GM23248 (cell line): ENCODE measurements around the gene HOPX. TPM values are rescaled to one million over a fixed set of nuclear protein-coding genes. Genes with fewer than 3 reads are reported as not detected.
"Not testable (repeated sequence)": the region's sequence is repeated elsewhere in the genome, so short reads cannot be mapped to it uniquely, and the experiment has no call there.

Experiments
- DNase-seq: peaks from one replicate; pipeline ENCODE4 v3.0.0-alpha.2; 2015
- H2AFZ ChIP-seq: fragments of 200-600 bp; sonication (generic); 2 replicates; pipeline ENCODE4 v1.6.1; 2016; ENCODE audit warnings: antibody characterized with exemption
- H3F3A ChIP-seq: fragments of 200-600 bp; sonication (generic); 2 replicates; pipeline ENCODE4 v1.6.1; 2016; ENCODE audit warnings: mild to moderate bottlenecking, antibody characterized with exemption, mixed run types; ENCODE audit not compliant: insufficient read depth
- H3K27ac ChIP-seq: fragments of 200-600 bp; sonication (generic); 2 replicates; pipeline ENCODE4 v1.5.1; 2016; ENCODE audit warnings: mild to moderate bottlenecking
- H3K27me3 ChIP-seq: fragments of 200-600 bp; sonication (generic); replicated peaks from 2 replicates; pipeline ENCODE4 v1.6.1; 2016; ENCODE audit warnings: mild to moderate bottlenecking; ENCODE audit not compliant: insufficient read depth
- H3K36me3 ChIP-seq: fragments of 200-600 bp; sonication (generic); 2 replicates; pipeline ENCODE4 v1.6.1; 2016; ENCODE audit warnings: low read depth, mild to moderate bottlenecking
- H3K4me1 ChIP-seq: fragments of 200-600 bp; sonication (generic); 2 replicates; pipeline ENCODE4 v1.6.1; 2016; ENCODE audit warnings: mild to moderate bottlenecking; ENCODE audit not compliant: insufficient read depth
- H3K4me2 ChIP-seq: fragments of 200-600 bp; sonication (generic); one replicate; pipeline ENCODE4 v1.6.1; 2016; ENCODE audit warnings: mild to moderate bottlenecking; ENCODE audit not compliant: unreplicated experiment
- H3K4me3 ChIP-seq: fragments of 200-600 bp; sonication (generic); 2 replicates; pipeline ENCODE4 v1.5.1; 2016; ENCODE audit warnings: mild to moderate bottlenecking
- H3K79me2 ChIP-seq: fragments of 200-600 bp; sonication (generic); 2 replicates; pipeline ENCODE4 v1.6.1; 2016; ENCODE audit warnings: mild to moderate bottlenecking; ENCODE audit not compliant: insufficient read depth
- H3K9ac ChIP-seq: fragments of 200-600 bp; sonication (generic); 2 replicates; pipeline ENCODE4 v1.6.1; 2016; ENCODE audit warnings: mild to moderate bottlenecking
- H3K9me2 ChIP-seq: fragments of 200-600 bp; sonication (generic); 2 replicates; pipeline ENCODE4 v1.6.1; 2016; ENCODE audit warnings: mixed run types, mild to moderate bottlenecking, moderate library complexity; ENCODE audit not compliant: insufficient read depth
- H3K9me3 ChIP-seq: fragments of 200-600 bp; sonication (generic); one replicate; pipeline ENCODE4 v1.6.1; 2017; ENCODE audit warnings: low read depth
- H4K20me1 ChIP-seq: fragments of 200-600 bp; sonication (generic); 2 replicates; pipeline ENCODE4 v1.6.0; 2016; ENCODE audit not compliant: insufficient read depth
- EZH2 ChIP-seq: fragments of 200-600 bp; sonication (generic); IDR thresholded peaks from 2 replicates; pipeline ENCODE4 v1.6.1; 2018; ENCODE audit warnings: antibody characterized with exemption, mild to moderate bottlenecking; ENCODE audit not compliant: insufficient read depth, poor library complexity, severe bottlenecking
- EZH2phosphoT487 ChIP-seq: fragments of 200-600 bp; sonication (generic); IDR thresholded peaks from 2 replicates; pipeline ENCODE4 v1.6.1; 2018; ENCODE audit warnings: antibody characterized with exemption, moderate library complexity, mild to moderate bottlenecking, low read depth; ENCODE audit not compliant: insufficient read depth
- WGBS, 2 experiments: methylation state at CpG; one replicate each; pipeline ENCODE4 v1.1.6; 2015 to 2017; ENCODE audit warnings: low lambda C conversion rate in 2 of 2, low coverage in 1 of 2; ENCODE audit errors: missing lambda C conversion rate in 2 of 2; 5-methylcytosine and 5-hydroxymethylcytosine counted together
- in situ Hi-C: fragments of 300-500 bp; cut with MboI; formaldehyde crosslinking; loops from 2 replicates; pipeline ENCODE4 v1.15.0; 2020
- polyA plus RNA-seq: library from polyadenylated mRNA; unstranded; fragments of >200 nt; fragmentation: Nextera tagmentation; extraction: Ambion mirVana; gene quantifications from 2 replicates; pipeline ENCODE4 v1.2.1, GENCODE V29; 2016
- total RNA-seq: library from RNA; depleted of rRNA; stranded (reverse); fragments of >200 nt; shearing (Covaris generic); gene quantifications from 2 replicates; pipeline ENCODE4 v1.2.3, GENCODE V29; 2014; rRNA removed

The HOPX gene
- total and polyA plus RNA-seq, 2 experiments from 2014 or later = not detected

DNA sequence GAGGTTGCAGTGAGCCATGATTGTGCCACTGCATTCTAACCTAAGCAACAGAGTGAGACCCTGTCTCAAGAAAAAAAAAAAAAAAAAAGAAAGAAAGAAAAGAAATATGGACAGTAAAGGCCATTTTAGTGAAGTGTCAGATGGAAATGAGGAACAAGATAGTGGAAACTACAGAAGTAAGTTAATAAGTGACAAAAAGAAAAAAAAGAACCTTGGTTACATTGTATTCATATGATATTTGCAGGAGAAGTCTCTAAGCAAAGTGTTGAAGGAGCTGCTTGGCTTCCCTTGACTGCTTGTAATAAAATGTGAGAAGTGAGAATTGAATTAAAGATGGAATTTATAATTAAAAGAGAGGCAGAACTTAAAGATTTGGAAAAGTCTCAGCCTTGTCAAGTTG is 73.2 kb downstream of the HOPX start:
- DNase-seq = no peak
- Histone ChIP-seq H3K4me1 (no peaks in the 10 kb centered on the region), H2AFZ (no peak overlapping the region), H3K4me2 (no peak overlapping the region), H3K9me3 (no peaks in the 10 kb centered on the region), H4K20me1 (no peaks in the 10 kb centered on the region), H3K36me3 (no peaks in the 10 kb centered on the region), H3K9me2 (no peaks in the 10 kb centered on the region), H3F3A (no peaks in the 10 kb centered on the region), H3K9ac (no peak overlapping the region), H3K79me2 (no peaks in the 10 kb centered on the region), H3K27ac (no peak overlapping the region), H3K4me3 (no peak overlapping the region), H3K27me3 (peaks cover 52% of the 10 kb centered on the region)
- TF ChIP-seq EZH2phosphoT487 (no peak), EZH2 (no peak)
- in situ Hi-C loops = no loop called here

GRCh38 chr4:56606385-56606784 is 74.7 kb downstream of the HOPX start:
- Histone ChIP-seq H3K9me2 (no peaks in the 10 kb centered on the region), H3F3A (no peaks in the 10 kb centered on the region), H3K9me3 (no peaks in the 10 kb centered on the region), H3K4me3 (no peak overlapping the region), H2AFZ (no peak overlapping the region), H3K4me2 (no peak overlapping the region), H3K9ac (no peak overlapping the region), H3K27me3 (peaks cover 50% of the 10 kb centered on the region), H3K27ac (no peak overlapping the region), H4K20me1 (no peaks in the 10 kb centered on the region), H3K79me2 (no peaks in the 10 kb centered on the region), H3K36me3 (no peaks in the 10 kb centered on the region), H3K4me1 (no peaks in the 10 kb centered on the region)
- 38% methylated on average over 3 of the region's 3 CpGs for WGBS, 2 experiments
- no peak for DNase-seq
- in situ Hi-C loops = no loop called here
- no peak for TF ChIP-seq EZH2

- H3K27ac ChIP-seq, H3K4me1 ChIP-seq, H3K4me2 ChIP-seq, H3K9ac ChIP-seq, H3K79me2 ChIP-seq, H3K36me3 ChIP-seq, H2AFZ ChIP-seq, DNase-seq, in situ Hi-C loops, H3K9me2 ChIP-seq, H3K9me3 ChIP-seq, H4K20me1 ChIP-seq, H3F3A ChIP-seq, H3K4me3 ChIP-seq: not testable (repeated sequence)
- peaks cover 42% of the 10 kb centered on the region for H3K27me3 ChIP-seq
- 17 to 31% methylated on average over 4 of the region's 4 CpGs for WGBS, 2 experiments
Measured at GRCh38 chr4:56605464-56605863, 75.6 kb downstream of the HOPX start.

DNA sequence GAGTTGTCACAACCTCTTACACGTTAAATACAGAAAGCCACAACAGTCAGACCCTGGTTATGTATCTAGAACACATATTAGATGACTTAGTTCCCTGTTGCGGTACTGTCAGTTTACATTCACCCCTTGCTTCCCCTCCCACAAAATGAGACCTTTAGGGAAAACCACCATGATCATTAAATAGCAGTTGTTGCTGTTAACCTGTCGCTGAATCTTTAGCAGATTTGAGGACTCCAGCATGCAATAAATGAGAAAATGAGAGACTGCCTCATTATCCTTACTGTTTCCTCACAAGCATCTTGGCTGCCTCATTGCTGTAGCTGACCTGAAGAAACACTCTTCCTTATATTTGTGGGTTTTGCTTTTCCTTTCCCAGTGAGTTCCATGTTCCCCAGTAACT is 77.8 kb downstream of the HOPX start:
- Histone ChIP-seq H3K36me3 (no peaks in the 10 kb centered on the region), H3K9me2 (no peaks in the 10 kb centered on the region), H3K4me1 (no peaks in the 10 kb centered on the region), H3K9ac (no peak overlapping the region), H3K9me3 (no peaks in the 10 kb centered on the region), H3K27me3 (peaks cover 34% of the 10 kb centered on the region), H2AFZ (no peak overlapping the region), H3K27ac (no peak overlapping the region), H3F3A (no peaks in the 10 kb centered on the region), H3K4me2 (no peak overlapping the region), H3K4me3 (no peak overlapping the region), H3K79me2 (no peaks in the 10 kb centered on the region), H4K20me1 (no peaks in the 10 kb centered on the region)
- DNase-seq = no peak
- in situ Hi-C loops = no loop called here
- TF ChIP-seq EZH2phosphoT487 (no peak), EZH2 (no peak)
- WGBS, 2 experiments = 13% methylated on average over 3 of the region's 3 CpGs

Other genes with a start within 250 kb of the HOPX start
- gene PPAT, start 245.7 kb downstream of the HOPX start, total RNA-seq = 8.5 and 19.1 TPM in 2 replicates
- gene PPAT, start 245.7 kb downstream of the HOPX start, polyA plus RNA-seq = 8.0 and 8.6 TPM in 2 replicates
- 40.2 and 42.4 TPM in 2 replicates for gene PAICS, start 245.0 kb downstream of the HOPX start, total RNA-seq
- gene PAICS, start 245.0 kb downstream of the HOPX start, polyA plus RNA-seq = 80.2 and 82.2 TPM in 2 replicates
- gene SRP72, start 213.7 kb downstream of the HOPX start, total RNA-seq = 64.7 and 70.0 TPM in 2 replicates
- 128 and 146 TPM in 2 replicates for gene SRP72, start 213.7 kb downstream of the HOPX start, polyA plus RNA-seq
- gene ARL9, start 175.5 kb downstream of the HOPX start, total RNA-seq = not detected in 2 replicates
- 0.24 and 0.29 TPM in 2 replicates for gene ARL9, start 175.5 kb downstream of the HOPX start, polyA plus RNA-seq
- not detected in 2 replicates for gene SPINK2, start 140.4 kb upstream of the HOPX start, total RNA-seq
- gene SPINK2, start 140.4 kb upstream of the HOPX start, polyA plus RNA-seq = not detected in 2 replicates
- 32.9 and 36.7 TPM in 2 replicates for gene REST, start 226.6 kb upstream of the HOPX start, total RNA-seq
- gene REST, start 226.6 kb upstream of the HOPX start, polyA plus RNA-seq = 54.6 and 60.1 TPM in 2 replicates